Left renal pelvis (tissue), 4 donors: ENCODE results near the gene SERPINA9. TPM values are rescaled to one million over a fixed set of nuclear protein-coding genes. Genes with fewer than 3 reads are reported as not detected.
A peak's percentile ranks its signal among the peaks of the same experiment; 100 is the strongest.
"Not testable (repeated sequence)": the region's sequence is repeated elsewhere in the genome, so short reads cannot be mapped to it uniquely, and the experiment has no call there.

Experiments used
- DNase-seq, 4 donors: peaks; one replicate each; pipeline ENCODE4 v3.0.0-alpha.2; 2013; ENCODE audit warnings: low read depth in 4 of 4, low spot score in 3 of 4
- polyA plus RNA-seq, 4 donors: library from polyadenylated mRNA; unstranded; fragments of 120-200 nt; gene quantifications; one replicate each; pipeline ENCODE4 v1.2.1, GENCODE V29; 2013; ENCODE audit not compliant: insufficient read length in 4 of 4

Gene SERPINA9
- polyA plus RNA-seq, 4 donors = not detected

- DNase-seq = no peak
These were observed 13.3 kb upstream of the SERPINA9 start for GRCh38 chr14:94489336-94489735.

DNA sequence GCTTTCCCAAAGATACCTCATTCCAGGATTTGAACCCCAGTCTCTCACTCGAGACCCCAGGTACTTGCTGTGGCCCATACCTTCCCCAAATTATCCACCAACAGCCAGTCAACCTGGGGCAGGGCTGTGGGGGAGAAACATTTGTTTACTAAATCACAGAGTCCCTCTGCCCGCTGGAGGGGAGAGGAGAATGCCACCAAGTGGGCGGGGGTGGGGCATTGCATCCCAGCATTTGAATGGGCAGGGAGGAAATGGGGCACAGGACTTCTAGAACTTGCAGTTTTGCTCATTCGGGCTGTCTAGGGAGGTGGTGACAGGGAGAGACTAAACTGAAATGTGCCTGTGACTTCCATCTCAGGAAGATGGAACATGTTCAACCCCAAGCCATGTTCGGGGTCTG, 10.9 kb upstream of the SERPINA9 start:
- no peak for DNase-seq

DNA sequence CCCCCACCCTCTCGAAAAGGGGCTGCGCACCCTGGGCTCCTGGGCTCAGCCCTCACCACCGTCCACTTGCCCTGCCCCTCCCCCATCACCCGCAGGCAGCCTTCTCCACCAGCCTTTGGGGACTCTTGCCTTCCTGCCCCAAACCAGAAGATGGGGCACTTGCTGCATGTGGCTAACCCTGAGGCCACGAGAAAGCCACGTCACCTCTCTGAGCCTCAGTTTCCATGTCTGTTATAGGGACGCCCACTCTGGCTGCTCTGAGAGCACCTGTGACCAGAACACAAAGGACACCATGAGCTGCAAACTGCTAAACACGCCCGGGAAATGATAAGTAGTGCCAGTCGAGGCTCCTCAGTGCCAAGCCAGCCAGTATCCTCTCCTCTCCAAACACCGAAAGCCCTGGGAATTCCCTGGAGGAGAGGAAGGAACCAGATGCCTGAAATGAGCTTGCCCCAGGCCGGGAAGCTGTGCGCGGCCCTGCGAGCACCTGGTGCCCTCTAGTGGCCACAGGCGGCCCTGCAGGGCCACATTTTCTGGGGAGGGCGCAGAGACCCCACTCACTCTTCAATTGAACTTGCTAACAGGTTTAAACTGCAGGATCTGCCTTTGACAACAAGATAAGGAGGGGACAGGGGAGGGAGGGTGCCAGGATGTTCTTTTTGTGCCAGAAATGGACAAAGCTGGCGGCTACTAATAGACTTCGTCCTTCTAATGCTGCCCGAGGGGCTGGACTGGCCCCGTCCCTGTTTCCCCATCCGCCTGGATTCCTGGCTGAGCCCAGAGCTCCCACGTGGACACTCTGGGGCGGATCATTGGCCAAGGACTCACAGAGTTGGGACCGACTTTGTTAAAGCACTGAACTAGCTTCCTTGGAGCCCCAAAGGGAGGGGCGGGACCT, 10.2 kb upstream of the SERPINA9 start:
- peak in 3 of 4 donors; percentile 18 to 41 (median 27) for DNase-seq

GRCh38 chr14:94484481-94484880, 8.5 kb upstream of the SERPINA9 start:
- DNase-seq = no peak

- no peak for DNase-seq
These were observed 7.8 kb upstream of the SERPINA9 start for GRCh38 chr14:94483729-94484275.

DNA sequence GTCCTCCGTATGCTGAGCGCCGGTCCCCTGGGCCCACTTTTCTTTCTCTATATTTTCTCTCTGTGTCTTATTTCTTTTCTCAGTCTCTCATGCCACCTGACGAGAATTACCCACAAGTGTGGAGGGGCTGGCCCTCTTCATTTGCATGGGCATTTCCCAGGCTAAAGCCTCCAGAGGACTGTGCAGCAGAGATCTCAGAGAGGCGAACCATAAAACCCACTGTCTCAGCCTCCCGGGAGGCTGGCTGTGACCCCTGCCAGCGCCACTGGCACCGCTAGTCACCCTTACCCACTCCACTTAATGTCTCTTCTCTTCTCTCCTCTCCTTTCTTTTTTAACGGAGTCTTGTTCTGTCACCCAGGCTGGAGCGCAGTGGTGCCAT, 7.1 kb upstream of the SERPINA9 start:
- DNase-seq = no peak

DNA sequence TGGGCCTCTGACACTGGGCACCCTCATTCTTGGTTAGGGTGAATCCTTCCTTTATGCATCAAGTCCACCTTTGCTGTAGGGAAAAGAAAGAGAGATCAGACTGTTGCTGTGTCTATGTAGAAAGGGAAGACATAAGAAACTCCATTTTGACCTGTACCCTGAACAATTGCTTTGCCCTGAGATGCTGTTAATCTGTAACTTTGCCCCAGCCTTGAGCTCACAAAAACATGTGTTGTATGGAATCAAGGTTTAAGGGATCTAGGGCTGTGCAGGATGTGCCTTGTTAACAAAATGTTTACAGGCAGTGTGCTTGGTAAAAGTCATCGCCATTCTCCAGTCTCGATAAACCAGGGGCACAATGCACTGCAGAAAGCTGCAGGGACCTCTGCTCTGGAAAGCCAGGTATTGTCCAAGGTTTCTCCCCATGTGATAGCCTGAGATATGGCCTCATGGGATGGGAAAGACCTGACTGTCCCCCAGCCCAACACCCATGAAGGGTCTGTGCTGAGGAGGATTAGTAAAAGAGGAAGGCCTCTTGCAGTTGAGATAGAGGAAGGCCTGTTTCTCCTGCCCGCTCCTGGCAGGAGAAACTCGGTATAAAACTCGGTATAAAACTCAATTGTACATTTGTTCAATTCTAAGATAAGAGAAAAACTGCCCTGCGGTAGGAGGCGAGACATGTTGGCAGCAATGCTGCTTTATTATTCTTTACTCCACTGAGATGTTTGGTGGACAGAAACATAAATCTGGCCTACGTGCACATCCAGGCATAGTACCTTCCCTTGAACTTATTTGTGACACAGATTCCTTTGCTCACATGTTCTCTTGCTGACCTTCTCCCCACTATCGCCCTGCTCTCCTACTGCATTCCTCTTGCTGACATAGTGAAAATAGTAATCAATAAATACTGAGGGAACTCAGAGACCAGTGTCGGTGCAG, 6.4 kb upstream of the SERPINA9 start:
- DNase-seq = not testable (repeated sequence)

GRCh38 chr14:94481468-94482131, 5.6 kb upstream of the SERPINA9 start:
- DNase-seq = no peak

- DNase-seq = peak in 2 of 4 donors; percentile 5 to 17
These were observed 4.8 kb upstream of the SERPINA9 start for GRCh38 chr14:94480809-94481208.

- DNase-seq = no peak
These were observed 2.4 kb upstream of the SERPINA9 start for GRCh38 chr14:94478420-94478819.

DNA sequence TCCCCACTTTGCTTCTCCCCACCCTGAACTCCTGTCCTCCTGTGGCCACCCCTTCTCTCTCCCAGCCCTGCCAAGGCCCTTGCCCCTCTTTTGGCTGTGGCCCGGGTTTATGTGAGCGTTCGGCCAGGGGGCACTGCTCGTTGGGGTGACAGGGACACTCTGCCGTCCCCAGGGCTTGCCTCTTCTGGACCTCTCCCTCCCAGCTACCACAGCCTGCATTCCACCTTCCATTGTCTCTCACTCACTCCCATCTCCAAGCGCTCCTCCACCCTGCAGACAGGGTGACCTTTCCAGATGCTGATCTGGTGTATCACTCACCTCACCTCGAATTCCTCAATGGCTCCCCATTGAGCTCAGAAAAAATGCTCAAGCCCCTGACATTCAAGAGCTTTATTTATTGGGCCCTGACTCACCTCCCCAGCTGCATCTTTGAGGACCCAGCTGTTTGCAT, 1.4 kb downstream of the SERPINA9 start:
- no peak for DNase-seq

DNA sequence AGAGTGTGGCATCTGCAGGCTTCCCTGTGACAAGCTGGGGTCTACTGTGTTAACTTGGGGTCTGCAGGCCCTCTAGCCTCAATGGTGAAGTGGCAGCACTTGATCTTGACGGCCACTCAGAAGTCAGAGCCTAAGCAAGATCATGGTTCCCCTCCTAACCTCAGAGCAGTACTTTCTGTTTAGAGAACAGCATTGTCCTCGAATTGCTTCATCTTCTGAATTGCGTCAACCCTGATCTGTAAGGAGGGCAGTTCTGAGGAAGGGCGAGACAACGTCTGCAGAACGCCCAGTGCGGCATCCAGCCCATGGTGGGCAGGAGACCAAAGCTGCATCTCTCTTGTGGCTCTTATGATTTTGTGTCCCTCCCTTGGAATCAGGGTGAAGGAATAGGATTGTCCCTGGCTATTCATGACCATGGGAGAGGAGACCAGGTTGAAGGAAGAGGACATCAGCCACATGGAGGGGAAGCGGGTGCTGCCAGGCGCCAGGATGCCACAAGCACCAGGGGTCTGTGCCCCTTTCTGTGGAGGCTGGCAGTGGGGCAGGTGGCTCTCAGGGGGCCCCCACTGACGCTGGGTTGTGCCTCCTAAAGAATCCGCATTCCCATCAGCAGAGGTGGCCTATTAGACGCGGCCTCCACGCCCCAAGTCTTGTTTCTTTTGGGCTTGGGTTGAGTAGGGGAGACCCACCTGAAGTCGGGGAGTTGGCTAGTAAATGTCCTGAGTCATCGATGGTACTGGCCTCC, 2.2 kb downstream of the SERPINA9 start:
- DNase-seq = no peak

- DNase-seq = no peak
These were observed 3.2 kb downstream of the SERPINA9 start for GRCh38 chr14:94472842-94473241.

DNA sequence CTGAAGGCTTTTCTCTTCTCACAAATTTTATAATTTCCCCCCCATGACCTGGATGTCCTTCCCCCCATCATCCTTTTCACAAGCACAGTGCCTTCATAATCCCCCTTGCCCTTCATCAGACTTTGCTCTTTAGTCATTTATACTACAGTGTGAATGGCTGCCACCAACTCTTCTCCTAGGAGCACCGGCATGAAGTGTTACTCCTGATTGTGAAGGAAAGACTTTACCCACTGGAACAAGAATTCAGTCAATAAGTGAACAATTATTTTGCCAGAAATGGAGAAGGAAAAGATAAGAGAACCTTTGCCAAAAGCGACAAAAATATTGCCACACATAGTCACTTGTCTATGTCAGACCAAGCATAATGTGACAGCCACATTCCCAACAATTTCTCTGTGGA, 5.0 kb downstream of the SERPINA9 start:
- no peak for DNase-seq

- no peak for DNase-seq
These were observed 5.7 kb downstream of the SERPINA9 start for GRCh38 chr14:94470311-94470710.

- DNase-seq = no peak
These were observed 6.7 kb downstream of the SERPINA9 start for GRCh38 chr14:94469261-94469660.

DNA sequence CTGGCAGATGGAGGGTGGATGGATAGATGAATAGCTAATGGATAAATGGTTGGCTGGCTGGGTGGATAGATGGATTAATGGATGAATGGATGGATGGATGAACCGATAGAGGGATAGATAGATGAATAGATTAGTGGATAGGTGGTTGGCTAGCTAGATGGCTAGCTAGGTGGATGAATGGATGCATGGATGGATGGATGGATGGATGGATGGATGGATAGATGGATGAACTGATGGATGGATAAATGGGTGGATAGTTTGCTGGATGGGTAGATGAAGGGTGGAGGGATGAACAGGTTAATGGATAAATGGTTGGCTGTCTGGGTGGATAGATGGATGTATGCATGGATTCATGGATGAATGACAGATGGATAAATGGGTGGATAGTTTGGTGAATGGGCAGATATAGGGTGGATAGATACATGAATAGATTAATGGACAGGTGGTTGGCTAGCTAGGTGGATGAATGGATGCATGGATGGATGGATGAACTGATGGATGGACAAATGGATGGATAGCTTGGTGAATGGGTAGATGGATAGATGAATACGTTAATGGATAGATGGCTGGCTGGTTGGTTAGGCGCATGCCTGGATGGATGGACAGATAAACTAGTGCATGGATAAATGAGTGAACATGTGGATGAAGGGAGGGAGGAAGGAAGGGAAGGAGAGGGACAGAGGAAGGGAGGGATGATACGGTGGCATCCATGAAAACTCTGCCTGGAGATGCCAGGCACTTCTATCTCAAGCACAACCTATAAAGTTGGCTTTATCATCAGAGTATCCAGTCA, 8.1 kb downstream of the SERPINA9 start:
- DNase-seq = no peak

DNA sequence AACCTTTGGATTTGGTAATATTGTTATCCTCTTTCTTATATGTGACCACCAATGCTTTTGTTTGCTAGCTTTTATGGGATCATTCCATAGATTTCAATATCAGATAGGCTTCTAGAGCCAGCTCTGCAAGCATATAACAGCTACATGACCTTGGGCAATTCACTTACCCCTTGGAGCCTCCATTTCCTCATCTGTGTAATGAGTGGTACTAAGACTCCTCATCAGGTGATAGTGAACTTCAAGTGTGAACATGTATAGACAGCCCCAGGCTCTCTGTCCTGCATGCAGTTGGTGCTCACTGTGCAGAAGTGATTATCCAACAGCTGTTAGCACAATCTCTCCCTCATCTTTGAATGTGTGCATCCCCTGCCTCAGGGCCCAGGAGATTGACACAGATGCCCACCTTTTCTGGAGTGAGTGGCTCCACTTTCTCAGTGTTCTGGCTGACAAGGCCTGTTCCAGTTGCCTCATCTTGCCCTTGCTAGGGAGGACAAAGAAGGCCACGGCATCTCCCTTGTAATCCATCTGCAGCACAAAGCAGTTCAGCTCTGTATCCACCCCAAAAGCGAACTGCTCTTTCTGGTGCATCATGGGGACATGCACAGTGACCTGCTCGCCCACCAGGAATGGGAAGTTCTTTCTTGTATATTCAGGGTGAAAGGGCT, 9.2 kb downstream of the SERPINA9 start:
- no peak for DNase-seq

GRCh38 chr14:94465042-94465441, 11.0 kb downstream of the SERPINA9 start:
- DNase-seq = no peak
